Prostate gland (tissue), 2 donors: Measurements from ENCODE around the gene TANC1. TPM values are rescaled to one million over a fixed set of nuclear protein-coding genes. Genes with fewer than 3 reads are reported as not detected.

Source experiments
- DNase-seq: peaks from one replicate; pipeline ENCODE4 v3.0.0-alpha.2; 2019; ENCODE audit warnings: low spot score
- H3K27ac ChIP-seq, 2 donors: fragments of 200-600 bp; sonication (generic); 2 replicates each; pipeline ENCODE4 v1.5.1; 2017 to 2019
- H3K27me3 ChIP-seq: fragments of 200-600 bp; sonication (generic); replicated peaks from 2 replicates; pipeline ENCODE4 v1.5.1; 2019; ENCODE audit not compliant: insufficient read depth
- H3K36me3 ChIP-seq, 2 donors: fragments of 200-600 bp; sonication (generic); 1 replicate in 1 of 2; 2 replicates in 1 of 2; pipeline versions ENCODE4 v1.5.1 to v1.8.1; 2017 to 2019
- H3K4me1 ChIP-seq: fragments of 200-600 bp; sonication (generic); replicated peaks from 2 replicates; pipeline ENCODE4 v1.5.1; 2019
- H3K4me3 ChIP-seq, 2 donors: fragments of 200-600 bp; sonication (generic); 2 replicates each; pipeline ENCODE4 v1.5.1; 2017 to 2019
- H3K9me3 ChIP-seq: fragments of 200-600 bp; sonication (generic); 2 replicates; pipeline ENCODE4 v1.5.1; 2017
- POLR2A ChIP-seq: fragments of 450-650 bp; IDR thresholded peaks from one replicate; pipeline ENCODE4 v1.6.1; 2016; ENCODE audit warnings: antibody characterized with exemption, mild to moderate bottlenecking
- POLR2AphosphoS5 ChIP-seq: sonication (generic); formaldehyde crosslinking; IDR thresholded peaks from one replicate; pipeline ENCODE4 v1.6.1; 2017; ENCODE audit warnings: antibody characterized with exemption
- WGBS: methylation state at CpG from one replicate; pipeline ENCODE4 v1.1.5; 2018; 5-methylcytosine and 5-hydroxymethylcytosine counted together
- intact Hi-C: fragments of 100-400 bp; cut with DNase I; formaldehyde crosslinking; loops from one replicate; pipeline ENCODE4 v1.14.2; 2022
- total RNA-seq, 2 donors: library from RNA; depleted of rRNA; stranded (reverse); fragments of >200 nt; gene quantifications; one replicate each; pipeline ENCODE4 v1.1.0, GENCODE V29; 2016
- TF ChIP-seq, protein P1 (sequence below), 4 experiments: fragments of 200-600 bp in 2 of 4; fragments of 450-650 bp in 2 of 4; sonication (generic) in 2 of 4; IDR thresholded peaks; 1 replicate in 3 of 4; 2 replicates in 1 of 4; pipeline ENCODE4 v1.5.1; 2016 to 2019; ENCODE audit warnings: antibody characterized with exemption in 4 of 4, mild to moderate bottlenecking in 2 of 4, moderate library complexity in 2 of 4

Gene TANC1
- total RNA-seq, 2 donors from 2014 or later: 33.5 to 39.7 TPM

DNA sequence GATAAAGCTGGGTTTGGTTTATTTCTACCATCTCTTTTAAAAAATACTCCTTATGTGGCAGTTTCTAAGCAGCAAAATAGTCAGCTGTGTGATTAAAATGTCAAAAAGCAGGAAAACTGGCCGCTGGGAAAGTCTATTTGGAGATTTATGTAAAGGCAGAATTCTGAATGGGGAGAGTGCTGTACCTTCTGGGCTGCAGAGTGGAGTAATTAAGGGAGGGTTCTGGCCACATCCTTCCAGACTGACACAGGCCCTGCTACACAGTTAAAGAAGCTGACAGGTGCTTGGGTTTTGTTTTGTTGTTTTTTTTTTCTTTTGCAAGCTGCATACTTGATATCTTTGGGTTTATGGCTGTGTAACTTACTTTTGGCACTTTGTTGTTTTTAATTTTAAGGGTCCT, 160.8 kb downstream of the TANC1 start:
- 60% methylated on average over 1 of the region's 1 CpG for WGBS
- TF ChIP-seq POLR2AphosphoS5 (no peak), POLR2A (no peak)
- TF ChIP-seq, protein P1, sequence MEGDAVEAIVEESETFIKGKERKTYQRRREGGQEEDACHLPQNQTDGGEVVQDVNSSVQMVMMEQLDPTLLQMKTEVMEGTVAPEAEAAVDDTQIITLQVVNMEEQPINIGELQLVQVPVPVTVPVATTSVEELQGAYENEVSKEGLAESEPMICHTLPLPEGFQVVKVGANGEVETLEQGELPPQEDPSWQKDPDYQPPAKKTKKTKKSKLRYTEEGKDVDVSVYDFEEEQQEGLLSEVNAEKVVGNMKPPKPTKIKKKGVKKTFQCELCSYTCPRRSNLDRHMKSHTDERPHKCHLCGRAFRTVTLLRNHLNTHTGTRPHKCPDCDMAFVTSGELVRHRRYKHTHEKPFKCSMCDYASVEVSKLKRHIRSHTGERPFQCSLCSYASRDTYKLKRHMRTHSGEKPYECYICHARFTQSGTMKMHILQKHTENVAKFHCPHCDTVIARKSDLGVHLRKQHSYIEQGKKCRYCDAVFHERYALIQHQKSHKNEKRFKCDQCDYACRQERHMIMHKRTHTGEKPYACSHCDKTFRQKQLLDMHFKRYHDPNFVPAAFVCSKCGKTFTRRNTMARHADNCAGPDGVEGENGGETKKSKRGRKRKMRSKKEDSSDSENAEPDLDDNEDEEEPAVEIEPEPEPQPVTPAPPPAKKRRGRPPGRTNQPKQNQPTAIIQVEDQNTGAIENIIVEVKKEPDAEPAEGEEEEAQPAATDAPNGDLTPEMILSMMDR (IDR thresholded peaks at IDR 0.05): no peak
- H3K9me3 ChIP-seq: no peaks in the 10 kb centered on the region
- intact Hi-C loops: no loop called here
- no peak for DNase-seq
- no peak overlapping the region for H3K4me3 ChIP-seq
- peaks cover 7% of the 10 kb centered on the region for H3K4me1 ChIP-seq
- H3K27me3 ChIP-seq: no peaks in the 10 kb centered on the region
- H3K27ac ChIP-seq: no peak overlapping the region
- H3K36me3 ChIP-seq: no peaks in the 10 kb centered on the region

DNA sequence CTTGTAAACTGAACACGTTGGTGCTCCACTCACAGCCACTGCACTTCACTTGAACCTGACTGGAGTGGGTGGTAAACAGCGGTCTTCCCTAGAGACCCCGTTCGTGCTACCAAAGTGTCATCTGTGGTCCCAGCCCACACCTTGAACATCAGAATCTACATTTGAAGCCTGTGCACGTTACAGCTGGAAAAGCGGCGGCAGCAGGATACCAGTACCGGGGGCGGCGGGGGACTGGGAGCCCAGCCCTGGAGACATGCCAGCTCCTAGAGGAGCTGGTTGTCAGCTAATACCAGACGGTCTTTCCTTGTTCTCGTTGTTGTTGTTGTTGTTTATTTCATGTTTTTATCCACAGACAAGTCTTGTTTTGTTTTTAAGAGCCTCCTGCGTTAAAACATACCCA, 161.4 kb downstream of the TANC1 start:
- Histone ChIP-seq H3K36me3 (no peaks in the 10 kb centered on the region), H3K9me3 (no peaks in the 10 kb centered on the region), H3K27ac (no peak overlapping the region), H3K4me3 (no peak overlapping the region), H3K4me1 (peaks cover 5% of the 10 kb centered on the region), H3K27me3 (no peaks in the 10 kb centered on the region)
- intact Hi-C loops: loop anchor here (10.0 kb wide), 2 partner anchors 65 to 585 kb away; partner anchors contain the start of gene MARCHF7
- TF ChIP-seq, protein P1 (IDR thresholded peaks at IDR 0.05): no peak
- TF ChIP-seq POLR2A: no peak
- no peak for TF ChIP-seq POLR2AphosphoS5
- WGBS: 34% methylated on average over 13 of the region's 13 CpGs
- no peak for DNase-seq

DNA sequence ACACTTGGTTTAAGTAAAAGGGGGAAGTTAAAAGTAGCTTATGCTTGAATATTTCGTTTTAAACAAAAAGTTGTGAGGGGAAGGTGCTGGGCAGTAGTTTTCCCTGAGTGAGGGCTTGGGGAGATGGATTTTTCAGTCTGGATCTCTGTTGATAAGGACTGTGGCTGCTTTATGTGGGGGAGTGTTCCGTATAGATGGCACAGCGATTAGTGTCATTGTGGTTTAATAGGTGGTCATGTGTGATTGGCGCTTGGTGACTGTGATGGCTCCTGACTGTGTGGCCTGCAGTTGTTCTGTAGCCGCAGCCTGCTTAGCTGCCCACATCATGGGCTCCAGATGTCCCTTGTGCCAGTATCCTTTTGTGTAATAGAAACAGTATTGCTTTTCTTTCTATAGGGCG, 161.9 kb downstream of the TANC1 start:
- Histone ChIP-seq H3K4me1 (peaks cover under 1% of the 10 kb centered on the region), H3K9me3 (no peaks in the 10 kb centered on the region), H3K27ac (no peak overlapping the region), H3K27me3 (no peaks in the 10 kb centered on the region), H3K36me3 (no peaks in the 10 kb centered on the region), H3K4me3 (no peak overlapping the region)
- no peak for DNase-seq
- intact Hi-C loops: loop anchor here (10.0 kb wide), 2 partner anchors 64 to 584 kb away; partner anchors contain the start of gene MARCHF7
- 81% methylated on average over 6 of the region's 6 CpGs for WGBS
- TF ChIP-seq, protein P1 (IDR thresholded peaks at IDR 0.05): no peak
- TF ChIP-seq POLR2AphosphoS5: no peak

DNA sequence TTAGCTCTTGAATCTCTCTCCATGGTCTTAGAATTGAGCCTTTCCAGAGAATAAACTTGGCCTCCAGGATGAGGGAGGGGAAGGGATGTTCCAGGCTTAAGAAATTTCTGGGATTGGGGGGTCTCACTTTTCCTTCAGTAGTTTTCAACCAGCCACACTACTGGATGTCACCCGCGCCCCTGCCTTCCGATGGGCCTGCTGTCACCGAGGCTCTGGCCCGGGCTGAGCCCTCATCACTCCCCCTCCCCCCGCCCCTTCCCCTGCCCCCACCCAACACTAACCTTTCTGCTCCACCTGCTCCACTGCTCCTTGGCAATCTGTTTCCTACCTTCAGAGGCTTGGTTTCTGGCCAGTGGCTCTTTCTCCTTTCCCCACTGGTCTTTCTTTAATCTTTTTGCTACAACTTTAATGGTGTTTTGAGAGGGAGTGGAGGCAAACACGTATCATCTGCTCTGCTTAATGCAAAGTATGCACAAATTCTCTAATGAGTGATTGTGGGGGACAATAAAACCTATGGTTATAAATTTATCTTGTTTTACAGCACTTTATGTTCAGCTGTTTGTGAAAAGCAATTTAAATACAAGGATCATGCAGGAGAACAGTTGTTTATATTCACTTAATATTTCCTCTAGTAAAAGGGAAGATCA, 162.9 kb downstream of the TANC1 start:
- TF ChIP-seq POLR2AphosphoS5: no peak
- TF ChIP-seq, protein P1 (IDR thresholded peaks at IDR 0.05): no peak
- no peak for TF ChIP-seq POLR2A
- no peaks in the 10 kb centered on the region for H3K27me3 ChIP-seq
- WGBS: 63% methylated on average over 7 of the region's 7 CpGs
- H3K36me3 ChIP-seq: no peaks in the 10 kb centered on the region
- H3K27ac ChIP-seq: no peak overlapping the region
- H3K4me3 ChIP-seq: no peak overlapping the region
- H3K4me1 ChIP-seq: no peaks in the 10 kb centered on the region
- intact Hi-C loops: loop anchor here (10.0 kb wide), 2 partner anchors 63 to 583 kb away; partner anchors contain the start of gene MARCHF7
- no peaks in the 10 kb centered on the region for H3K9me3 ChIP-seq
- no peak for DNase-seq

DNA sequence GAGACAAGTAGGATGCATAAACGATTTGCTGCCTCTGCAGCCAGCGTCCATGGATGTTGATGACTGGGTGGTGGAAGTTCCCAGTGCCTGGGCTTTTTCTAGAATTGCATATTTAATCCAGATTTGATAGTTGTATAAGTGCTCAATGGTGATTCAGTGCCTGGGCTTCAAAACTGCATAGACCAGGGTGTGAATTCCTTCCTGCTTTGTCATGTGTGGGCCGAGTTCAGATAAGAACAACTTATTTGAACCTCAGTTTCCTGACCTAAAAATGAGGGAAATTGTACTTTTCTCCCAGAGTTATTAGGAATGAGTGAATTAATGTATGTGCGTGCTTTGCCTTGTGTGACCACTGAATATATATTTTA, 163.5 kb downstream of the TANC1 start:
- Histone ChIP-seq H3K27me3 (no peaks in the 10 kb centered on the region), H3K4me3 (no peak overlapping the region), H3K9me3 (no peaks in the 10 kb centered on the region), H3K27ac (no peak overlapping the region), H3K4me1 (no peaks in the 10 kb centered on the region), H3K36me3 (no peaks in the 10 kb centered on the region)
- WGBS: 39% methylated on average over 4 of the region's 4 CpGs
- DNase-seq: no peak
- intact Hi-C loops: loop anchor here (10.0 kb wide), 2 partner anchors 63 to 583 kb away; partner anchors contain the start of gene MARCHF7
- TF ChIP-seq, protein P1 (IDR thresholded peaks at IDR 0.05): no peak
- no peak for TF ChIP-seq POLR2A
- TF ChIP-seq POLR2AphosphoS5: no peak
